ENCODE results near the gene TCTN3.
"Not testable (repeated sequence)": the region's sequence is repeated elsewhere in the genome, so short reads cannot be mapped to it uniquely, and the experiment has no call there.

TCTN3 gene

GRCh38 chr10:95688648-95689047, 5.1 kb downstream of the TCTN3 start:
- no peak for DNase-seq (ENCODE audit: low read depth in 3 of 3)

DNA sequence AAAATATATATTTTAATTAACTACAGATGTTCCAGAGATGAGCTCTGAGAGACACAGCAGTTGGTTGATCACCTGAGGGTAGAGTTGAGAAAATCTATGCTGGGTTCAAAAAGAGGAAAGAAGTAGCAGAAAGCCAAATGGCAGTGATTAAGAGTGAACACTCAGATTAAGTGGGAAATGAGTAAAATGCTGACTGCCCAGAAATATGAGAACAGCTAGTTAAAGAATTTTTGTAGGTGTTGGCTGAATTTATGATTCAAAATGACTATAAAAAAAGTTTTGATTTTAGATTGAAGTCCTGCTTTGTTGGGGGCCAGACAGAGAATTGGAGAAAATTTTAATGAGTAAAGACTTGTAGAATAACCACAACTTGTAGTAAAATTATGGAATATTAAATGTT, 9.8 kb downstream of the TCTN3 start:
- no peak for DNase-seq (ENCODE audit: low read depth in 3 of 3)

DNA sequence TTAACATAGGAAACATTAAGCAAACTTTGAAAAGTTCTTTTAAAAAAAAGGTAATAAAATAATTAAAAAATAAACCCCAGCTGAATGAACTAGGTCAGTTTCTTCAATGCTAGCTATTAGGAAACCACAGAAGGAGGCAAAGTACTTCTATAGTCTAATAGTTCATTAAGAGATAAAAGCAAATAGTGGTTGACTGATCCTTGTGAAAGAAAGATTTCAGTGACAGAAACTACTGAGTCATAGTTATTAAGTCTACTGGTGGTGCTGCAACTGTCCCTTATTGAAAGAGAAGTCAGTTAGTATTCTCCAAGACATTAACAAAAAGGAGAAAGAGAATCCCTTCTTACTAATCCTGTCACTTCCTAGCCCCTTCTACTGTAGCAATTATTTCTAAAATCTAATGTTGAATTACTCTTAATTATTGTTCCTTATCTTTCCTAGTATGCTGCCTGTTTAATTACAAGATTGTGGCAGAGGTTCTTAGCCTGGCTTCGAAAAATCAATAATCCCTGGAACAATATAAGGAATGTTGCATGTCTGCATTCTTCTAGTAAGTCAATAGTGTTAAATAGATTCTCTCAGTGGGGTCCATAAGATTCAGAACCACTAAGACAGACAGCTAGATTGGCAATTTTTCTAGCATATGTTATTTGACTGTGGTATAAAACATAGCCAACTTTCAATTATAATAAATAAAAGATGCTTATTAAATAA, 18.2 kb downstream of the TCTN3 start:
- DNase-seq (ENCODE audit: low read depth in 3 of 3), result no peak

GRCh38 chr10:95674643-95675042, 19.1 kb downstream of the TCTN3 start:
- DNase-seq (ENCODE audit: low read depth in 3 of 3), result no peak

DNA sequence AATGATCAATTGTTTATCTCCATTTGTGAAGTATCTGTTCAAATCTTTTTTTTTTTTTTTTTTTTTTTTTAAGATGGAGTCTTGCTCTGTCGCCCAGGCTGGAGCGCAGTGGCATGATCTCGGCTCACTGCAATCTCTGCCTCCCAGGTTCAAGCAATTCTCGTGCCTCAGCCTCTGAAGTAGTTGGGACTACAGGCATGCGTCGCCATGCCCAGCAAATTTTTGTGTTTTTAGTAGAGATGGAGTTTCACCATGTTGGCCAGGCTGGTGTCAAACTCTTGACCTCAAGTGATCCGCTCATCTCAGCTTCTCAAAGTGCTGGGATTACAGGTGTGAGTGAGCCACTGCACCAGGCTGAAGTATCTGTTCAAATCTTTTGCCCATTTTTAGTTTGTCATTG, 21.1 kb downstream of the TCTN3 start:
- DNase-seq (ENCODE audit: low read depth in 3 of 3), result not testable (repeated sequence)

- no peak for DNase-seq (ENCODE audit: low read depth in 3 of 3)
These were observed 29.2 kb downstream of the TCTN3 start for GRCh38 chr10:95664543-95664942.

DNA sequence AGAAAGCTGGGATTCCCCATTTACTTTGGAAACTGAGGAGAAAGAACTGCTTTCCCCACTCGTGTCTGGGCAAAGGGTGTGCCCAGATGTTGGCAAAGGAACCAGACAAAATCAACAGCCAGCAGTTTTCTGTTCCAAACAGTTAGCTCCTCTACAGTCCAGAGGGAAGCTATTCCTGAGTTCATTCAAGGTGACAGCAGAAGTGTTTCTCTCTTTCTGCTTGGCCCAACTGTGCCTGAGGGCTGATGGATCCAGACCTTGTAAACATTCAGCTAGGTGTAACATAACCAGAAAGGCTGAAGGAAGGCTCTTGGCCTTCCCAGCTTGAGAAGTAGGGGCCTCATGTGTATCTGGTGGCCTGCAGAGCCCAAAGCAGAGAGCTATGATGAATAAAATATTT, 30.2 kb downstream of the TCTN3 start:
- no peak for DNase-seq (ENCODE audit: low read depth in 3 of 3)

GRCh38 chr10:95661818-95662217, 31.9 kb downstream of the TCTN3 start:
- DNase-seq (ENCODE audit: low read depth in 3 of 3), result no peak

- no peak for DNase-seq (ENCODE audit: low read depth in 3 of 3)
These were observed 33.4 kb downstream of the TCTN3 start for GRCh38 chr10:95660283-95660682.

GRCh38 chr10:95657250-95657649, 36.5 kb downstream of the TCTN3 start:
- DNase-seq (ENCODE audit: low read depth in 3 of 3), result no peak

DNA sequence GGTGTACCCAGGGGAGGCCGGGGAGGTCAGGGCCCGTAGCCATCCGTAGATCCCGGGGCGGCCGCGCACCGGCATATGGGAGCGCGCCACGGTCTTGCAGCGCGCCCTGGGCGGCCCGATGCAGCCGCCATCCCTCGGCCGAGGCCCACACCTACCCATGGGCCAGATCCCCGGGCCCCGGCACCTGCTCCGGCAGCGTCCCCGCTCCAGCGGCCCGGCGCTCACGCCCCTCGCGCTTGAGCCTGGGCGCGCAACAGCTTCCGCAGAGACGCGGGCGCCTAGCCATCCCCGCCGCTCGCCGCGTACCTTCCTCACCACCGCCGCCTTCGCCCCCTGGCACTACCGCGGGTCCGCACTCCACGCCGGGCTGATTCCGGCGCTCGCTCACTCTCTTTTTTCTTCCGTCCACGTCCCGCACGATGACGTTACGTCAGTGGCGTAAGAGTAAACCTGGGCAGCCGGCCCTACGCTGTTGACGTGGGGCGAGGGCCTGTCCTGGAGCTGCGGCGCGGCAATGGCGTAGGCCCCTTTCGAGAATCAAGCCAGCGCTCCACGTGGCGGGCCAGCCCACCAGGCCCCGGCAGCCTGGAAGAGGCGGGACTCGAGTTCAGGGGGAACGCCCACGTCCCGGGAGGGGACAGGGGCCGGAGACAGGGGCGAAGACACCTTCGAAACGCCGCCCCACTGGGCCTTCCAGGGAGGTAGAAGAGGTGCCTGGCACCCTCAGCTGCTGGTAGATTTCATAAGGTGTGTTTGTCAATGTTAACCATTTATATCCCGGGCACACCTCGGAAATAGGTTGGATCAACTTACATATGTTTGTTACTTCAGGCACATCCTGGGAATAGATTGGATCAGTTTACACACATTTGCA, 37.2 kb downstream of the TCTN3 start, which contains the start of gene ALDH18A1:
ALDH18A1 (minus strand) TSS at position 421 of the 874 bp plus-strand sequence. CDS start 3,334 bp downstream, outside the sequence.
- peak; percentile 82 to 91 (median 83) for DNase-seq (ENCODE audit: low read depth in 3 of 3)

GRCh38 chr10:95655571-95656290, 38.0 kb downstream of the TCTN3 start:
- peak in 1 of 3 experiments; percentile 12 for DNase-seq (ENCODE audit: low read depth in 3 of 3)

GRCh38 chr10:95653895-95654294, 39.8 kb downstream of the TCTN3 start:
- DNase-seq (ENCODE audit: low read depth in 3 of 3), result no peak

- no peak for DNase-seq (ENCODE audit: low read depth in 3 of 3)
These were observed 42.2 kb downstream of the TCTN3 start for GRCh38 chr10:95651346-95652060.

DNA sequence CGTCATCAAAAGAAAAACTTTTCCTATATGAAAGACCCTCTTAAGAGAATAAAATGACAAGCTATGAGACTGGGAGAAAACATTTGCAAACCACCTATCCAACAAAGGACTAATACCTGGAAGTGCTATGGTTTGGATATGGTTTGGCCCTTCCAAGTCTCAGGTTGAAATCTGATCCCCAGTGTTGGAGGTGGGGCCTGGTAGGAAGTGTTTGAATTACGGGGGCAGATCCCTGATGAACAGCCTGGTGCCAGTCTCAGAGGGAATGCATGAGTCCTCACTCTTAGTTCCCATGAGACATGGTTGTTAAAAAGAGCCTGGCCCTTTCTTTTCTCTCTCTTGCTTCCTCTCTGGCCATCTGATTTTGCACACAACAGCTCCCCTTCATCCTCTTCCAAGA, 43.5 kb downstream of the TCTN3 start:
- DNase-seq (ENCODE audit: low read depth in 3 of 3), result no peak

DNA sequence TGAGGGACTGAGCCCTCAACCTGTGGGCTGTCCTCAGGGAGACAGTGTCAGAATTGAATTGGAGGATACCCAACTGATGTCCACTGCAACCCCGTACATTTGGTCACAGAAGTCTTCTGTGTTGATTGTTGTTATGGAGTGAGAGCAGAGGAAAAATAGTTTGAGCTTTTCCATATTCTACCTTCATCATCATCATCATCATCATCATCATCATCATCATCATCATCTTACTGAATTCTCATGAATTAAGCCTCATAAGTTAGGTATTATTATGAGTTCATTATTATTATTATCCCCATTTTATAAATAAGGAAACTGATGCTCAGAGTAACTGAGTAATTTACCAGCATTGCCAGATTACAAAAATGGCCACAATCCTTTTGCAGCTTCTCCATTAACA, 45.6 kb downstream of the TCTN3 start:
- DNase-seq (ENCODE audit: low read depth in 3 of 3), result no peak

GRCh38 chr10:95646160-95646559, 47.6 kb downstream of the TCTN3 start:
- no peak for DNase-seq (ENCODE audit: low read depth in 3 of 3)

DNA sequence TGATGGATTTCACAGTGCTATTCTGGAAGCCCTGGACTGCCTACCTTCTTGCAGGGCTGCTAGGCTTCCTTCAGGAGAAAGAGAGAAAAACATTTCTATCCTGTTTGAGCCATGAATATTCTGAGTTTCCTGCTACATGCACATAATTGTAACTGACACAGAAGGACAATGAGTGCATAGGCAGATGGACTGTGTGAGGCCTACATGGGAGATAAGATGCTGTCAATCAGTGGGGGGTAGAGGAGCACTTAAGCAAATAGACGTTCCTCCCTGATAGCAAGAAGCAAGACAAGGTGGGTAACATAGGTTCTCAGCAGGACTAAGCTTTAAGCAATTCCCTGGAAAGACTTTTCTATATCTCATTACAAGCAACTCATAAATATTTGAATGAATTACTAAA, 48.8 kb downstream of the TCTN3 start:
- no peak for DNase-seq (ENCODE audit: low read depth in 3 of 3)

DNA sequence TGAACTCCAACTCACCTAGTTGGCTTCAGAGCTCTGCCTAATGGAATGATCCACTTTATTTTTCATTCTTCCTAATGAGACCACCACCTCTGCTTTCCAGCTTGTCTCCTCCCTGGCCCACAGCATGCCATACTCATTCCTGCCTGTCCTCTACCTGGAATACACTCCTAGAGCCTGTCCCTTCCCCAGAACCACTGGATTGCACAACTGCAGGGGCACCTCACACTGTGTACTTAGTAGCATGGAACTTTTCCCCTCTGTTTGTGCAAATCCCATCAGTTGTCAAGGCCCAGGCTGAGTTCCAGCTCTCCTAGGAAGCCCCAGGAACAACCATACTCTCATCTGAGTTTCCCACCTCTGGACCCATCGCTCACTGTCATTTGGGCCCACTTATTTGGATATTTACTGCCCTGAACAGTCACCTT, 52.8 kb downstream of the TCTN3 start:
- no peak for DNase-seq (ENCODE audit: low read depth in 3 of 3)

DNA sequence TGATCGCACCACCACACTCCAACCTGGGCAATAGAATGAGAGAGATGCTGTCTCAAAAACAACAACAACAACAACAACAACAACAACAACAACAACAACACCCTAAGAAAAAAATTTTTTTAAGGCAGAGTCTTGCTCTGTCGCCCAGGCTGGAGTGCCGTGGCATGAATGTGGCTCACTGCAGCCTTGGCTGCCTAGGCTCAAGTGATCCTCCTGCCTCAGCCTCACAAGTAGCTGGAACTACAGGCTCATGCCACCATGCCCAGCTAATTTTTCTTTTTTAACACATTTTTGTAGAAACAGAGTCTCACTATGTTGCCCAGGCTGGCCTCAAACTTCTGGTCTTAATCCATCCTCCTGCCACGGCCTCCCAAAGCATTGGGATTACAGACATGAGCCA, 55.8 kb downstream of the TCTN3 start:
- no peak for DNase-seq (ENCODE audit: low read depth in 3 of 3)

DNA sequence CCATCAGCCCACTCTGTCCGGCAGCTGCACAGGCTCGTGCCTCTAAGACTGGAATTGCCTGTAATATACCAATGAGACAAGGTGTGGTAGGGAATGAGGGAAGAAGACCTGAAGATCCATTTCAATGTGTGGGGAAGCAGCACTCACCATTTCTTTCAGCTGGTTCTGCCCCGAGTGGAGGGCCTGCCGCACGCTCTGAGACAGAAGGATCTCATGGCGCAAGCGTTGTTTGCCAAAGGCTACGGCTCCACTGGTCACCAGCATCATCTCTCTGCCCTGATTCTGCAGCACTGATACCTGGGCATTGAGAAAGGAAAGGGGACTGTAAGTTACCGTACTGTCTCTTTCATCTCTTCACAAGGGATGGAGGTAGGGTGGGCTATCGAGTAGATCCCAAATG, 56.6 kb downstream of the TCTN3 start:
- DNase-seq (ENCODE audit: low read depth in 3 of 3), result no peak

- DNase-seq (ENCODE audit: low read depth in 3 of 3), result no peak
These were observed 58.4 kb downstream of the TCTN3 start for GRCh38 chr10:95635319-95635733.

Data from stimulated activated CD4-positive, alpha-beta T cell treated with anti-CD3 and anti-CD28 coated beads, TNF-alpha, amount 100 ng/mL, for 24 hours (primary cell).